ENCODE data around the gene TMEM30B. TPM values are rescaled to one million over a fixed set of nuclear protein-coding genes. Genes with fewer than 3 reads are reported as not detected.

The TMEM30B gene
- total and polyA plus RNA-seq, 2 of the 13 experiments (the other 11 are each of a cell fraction or from before 2014, with no cell fraction given): not detected

- TF ChIP-seq PREB (CRISPR knock-in tag; IDR thresholded peaks at IDR 0.05): no peak
- no peak for TF ChIP-seq ZBTB38 (CRISPR knock-in tag; IDR thresholded peaks at IDR 0.05)
- TF ChIP-seq ZKSCAN5 (CRISPR knock-in tag; IDR thresholded peaks at IDR 0.05): no peak
- TF ChIP-seq ATF4 (CRISPR knock-in tag; IDR thresholded peaks at IDR 0.05): no peak
- TF ChIP-seq GTF2F1 (IDR thresholded peaks at IDR 0.05; ENCODE audit: low read length): no peak
- no peak for TF ChIP-seq IRX3 (CRISPR knock-in tag; IDR thresholded peaks at IDR 0.05; ENCODE audit: borderline replicate concordance, low read depth)
- TF ChIP-seq ARNT2 (CRISPR knock-in tag; IDR thresholded peaks at IDR 0.05; ENCODE audit: low read depth): no peak
- TF ChIP-seq KLF16 (CRISPR knock-in tag; IDR thresholded peaks at IDR 0.05): no peak
- TF ChIP-seq ATF2 (CRISPR knock-in tag; IDR thresholded peaks at IDR 0.05): no peak
- no peak for TF ChIP-seq KDM3A (CRISPR knock-in tag; IDR thresholded peaks at IDR 0.05; ENCODE audit: low read depth)
- TF ChIP-seq ZFP90 (CRISPR knock-in tag; IDR thresholded peaks at IDR 0.05; ENCODE audit: borderline replicate concordance): no peak
These were observed 10.4 kb downstream of the TMEM30B start (continued) for GRCh38 chr14:61270714-61271113.

Measured in HepG2 (cell line).